PFSK-1 (cell line): ENCODE measurements around the gene MAB21L1.

Experiments used
- FOXP2 ChIP-seq: optimal IDR thresholded peaks from 2 replicates; pipeline ENCODE3; 2011; ENCODE audit warnings: borderline replicate concordance, control low read depth, inconsistent platforms; ENCODE audit not compliant: insufficient read depth; ENCODE audit errors: extremely low read length, extremely low read depth
- POLR2AphosphoS5 ChIP-seq: IDR thresholded peaks from 2 replicates; pipeline ENCODE4 v1.6.1; 2012; ENCODE audit warnings: low read depth, mild to moderate bottlenecking, control low read depth, low read length, moderate library complexity
- REST ChIP-seq, 2 experiments: IDR thresholded peaks; 2 replicates each; pipeline versions ENCODE4 v1.6.1 to v1.8.0; 2011 to 2012; ENCODE audit warnings: low read depth in 2 of 2, low read length in 2 of 2, control low read depth in 1 of 2, inconsistent platforms in 1 of 2, mild to moderate bottlenecking in 1 of 2, moderate library complexity in 1 of 2; ENCODE audit not compliant: insufficient read depth in 1 of 2
- SIN3A ChIP-seq: IDR thresholded peaks from 2 replicates; pipeline ENCODE4 v1.6.1; 2012; ENCODE audit warnings: mild to moderate bottlenecking, low read length, moderate library complexity, borderline replicate concordance; ENCODE audit not compliant: insufficient read depth
- TAF1 ChIP-seq: IDR thresholded peaks from 2 replicates; pipeline ENCODE4 v1.6.1; 2012; ENCODE audit warnings: low read length, control low read depth, borderline replicate concordance; ENCODE audit not compliant: insufficient read depth

The MAB21L1 gene

GRCh38 chr13:35472323-35472881 lies 4.1 kb downstream of the MAB21L1 start:
- TF ChIP-seq SIN3A (no peak), FOXP2 (no peak), TAF1 (no peak), REST (IDR thresholded peaks at IDR 0.05; ENCODE audit: insufficient read depth in 1 of 2, low read depth in 2 of 2, low read length in 2 of 2) (no peak), POLR2AphosphoS5 (no peak)

GRCh38 chr13:35471706-35472322 lies 4.7 kb downstream of the MAB21L1 start:
- TF ChIP-seq SIN3A, result no peak
- no peak for TF ChIP-seq REST (IDR thresholded peaks at IDR 0.05; ENCODE audit: insufficient read depth in 1 of 2, low read depth in 2 of 2, low read length in 2 of 2)
- TF ChIP-seq TAF1, result no peak
- no peak for TF ChIP-seq POLR2AphosphoS5
- no peak for TF ChIP-seq FOXP2

- TF ChIP-seq SIN3A, result no peak
- no peak for TF ChIP-seq POLR2AphosphoS5
- TF ChIP-seq TAF1, result no peak
- no peak for TF ChIP-seq FOXP2
- no peak for TF ChIP-seq REST (IDR thresholded peaks at IDR 0.05; ENCODE audit: insufficient read depth in 1 of 2, low read depth in 2 of 2, low read length in 2 of 2)
Observed at GRCh38 chr13:35470671-35471661, 5.5 kb downstream of the MAB21L1 start.

- TF ChIP-seq REST (IDR thresholded peaks at IDR 0.05; ENCODE audit: insufficient read depth in 1 of 2, low read depth in 2 of 2, low read length in 2 of 2), result no peak
- no peak for TF ChIP-seq SIN3A
- TF ChIP-seq POLR2AphosphoS5, result no peak
- TF ChIP-seq TAF1, result no peak
- no peak for TF ChIP-seq FOXP2
Observed at GRCh38 chr13:35469806-35470525, 6.5 kb downstream of the MAB21L1 start.
